Measurements from ENCODE around the gene ARV1.
"Not testable (repeated sequence)": the region's sequence is repeated elsewhere in the genome, so short reads cannot be mapped to it uniquely, and the experiment has no call there.

Gene ARV1

DNA sequence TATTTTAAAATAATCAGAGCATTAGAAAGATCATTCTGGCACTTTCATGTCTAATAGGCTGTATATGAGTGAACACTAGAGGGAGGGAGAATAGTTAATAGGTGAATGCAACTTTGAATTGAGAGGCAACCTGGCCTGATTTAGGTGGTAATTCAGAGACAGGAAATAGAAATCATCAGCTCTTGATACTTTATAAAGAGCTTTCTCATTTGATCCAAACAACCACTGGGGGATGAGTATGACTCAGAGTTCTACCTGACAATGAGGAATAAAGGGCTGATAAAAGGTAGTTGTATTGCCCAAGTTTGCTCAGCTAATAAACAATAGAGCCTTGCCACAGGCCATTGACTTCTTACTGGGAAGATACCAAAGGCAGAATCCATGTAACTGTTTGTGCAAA, 66.4 kb downstream of the ARV1 start:
- DNase-seq, result no peak

DNA sequence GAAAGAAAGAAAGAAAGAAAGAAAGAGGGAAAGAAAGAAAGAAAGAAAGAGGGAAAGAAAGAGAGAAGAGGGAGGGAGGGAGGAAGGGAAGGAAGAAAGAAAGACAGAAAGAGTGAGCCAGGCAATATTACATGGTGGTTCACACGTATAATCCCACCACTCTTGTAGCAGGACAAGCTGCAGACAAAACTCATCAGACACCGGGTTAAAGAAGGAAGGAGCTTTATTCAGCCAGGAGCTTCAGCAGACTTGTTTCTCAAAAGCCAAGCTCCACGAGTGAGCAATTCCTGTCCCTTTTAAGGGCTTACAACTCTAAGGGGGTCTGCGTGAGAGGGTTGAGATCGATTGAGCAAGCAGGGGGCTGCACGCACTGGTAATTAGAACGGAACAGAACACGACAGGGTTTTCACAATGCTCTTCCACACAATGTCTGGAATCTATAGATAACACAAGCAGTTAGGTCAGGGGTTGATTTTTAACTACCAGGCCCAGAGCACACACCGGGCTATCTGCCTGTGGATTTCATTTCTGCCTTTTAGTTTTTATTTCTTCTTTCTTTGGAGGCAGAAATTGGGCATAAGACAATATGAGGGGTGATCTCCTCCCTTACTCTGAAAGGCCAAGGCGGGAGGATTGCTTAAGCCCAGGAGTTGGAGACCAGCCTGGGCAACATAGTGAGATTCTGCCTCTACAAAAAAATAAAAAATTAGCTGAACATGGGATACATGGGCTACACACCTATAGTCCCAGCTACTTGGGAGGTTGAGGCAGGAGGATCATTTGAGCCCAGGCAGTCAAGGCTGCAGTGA, 67.2 kb downstream of the ARV1 start:
- DNase-seq, result not testable (repeated sequence)

DNA sequence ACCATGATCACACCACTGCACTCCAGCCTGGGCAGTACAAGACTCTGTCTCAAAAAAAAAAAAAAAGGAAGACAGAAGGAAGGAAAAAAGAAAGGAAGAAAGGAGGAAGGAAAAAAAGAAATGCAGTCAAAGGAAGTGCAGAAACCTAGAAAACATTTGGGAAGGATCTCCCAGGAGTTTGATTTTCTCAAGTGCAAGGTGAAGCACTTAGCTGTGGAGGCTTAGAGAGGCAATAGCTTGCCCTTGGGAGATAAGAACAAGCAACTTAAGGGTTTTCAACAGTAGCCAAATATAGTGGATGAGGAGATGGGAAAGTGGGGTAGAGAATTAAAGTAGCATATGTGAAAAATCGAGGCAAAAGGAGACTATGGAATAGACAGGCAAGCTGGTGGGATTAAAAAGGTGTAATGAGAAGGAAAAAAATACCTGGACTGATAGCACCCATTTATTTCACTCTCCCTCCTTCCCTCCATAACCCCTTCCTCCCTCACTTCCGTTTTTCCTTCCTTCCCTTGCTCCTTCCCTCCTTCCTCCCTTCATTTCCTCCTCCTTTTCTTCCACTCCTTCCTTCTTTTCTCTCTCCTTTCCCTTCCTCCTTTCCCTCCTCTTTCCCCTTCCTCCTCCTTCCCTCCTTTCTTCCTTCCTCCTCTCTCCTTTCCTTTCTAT, 68.0 kb downstream of the ARV1 start:
- no peak for DNase-seq

DNA sequence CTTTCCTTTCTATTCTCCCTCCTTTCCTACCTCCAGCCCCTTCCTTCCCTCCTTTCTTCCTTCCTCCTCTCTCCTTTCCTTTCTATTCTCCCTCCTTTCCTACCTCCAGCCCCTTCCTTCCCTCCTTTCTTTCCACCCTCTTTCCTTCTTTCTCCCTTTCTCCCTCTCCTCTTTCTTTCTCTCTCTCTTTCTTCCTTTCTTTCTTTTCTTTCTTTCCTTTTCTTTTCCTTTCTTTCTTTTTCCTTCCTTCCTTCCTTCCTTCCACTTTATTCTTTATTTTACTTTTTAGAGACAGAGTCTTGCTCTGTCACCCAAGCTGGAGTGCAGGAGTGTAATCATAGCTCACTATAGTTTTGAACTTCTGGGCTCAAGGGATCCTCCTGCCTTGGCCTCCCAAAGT, 68.6 kb downstream of the ARV1 start:
- not testable (repeated sequence) for DNase-seq

DNA sequence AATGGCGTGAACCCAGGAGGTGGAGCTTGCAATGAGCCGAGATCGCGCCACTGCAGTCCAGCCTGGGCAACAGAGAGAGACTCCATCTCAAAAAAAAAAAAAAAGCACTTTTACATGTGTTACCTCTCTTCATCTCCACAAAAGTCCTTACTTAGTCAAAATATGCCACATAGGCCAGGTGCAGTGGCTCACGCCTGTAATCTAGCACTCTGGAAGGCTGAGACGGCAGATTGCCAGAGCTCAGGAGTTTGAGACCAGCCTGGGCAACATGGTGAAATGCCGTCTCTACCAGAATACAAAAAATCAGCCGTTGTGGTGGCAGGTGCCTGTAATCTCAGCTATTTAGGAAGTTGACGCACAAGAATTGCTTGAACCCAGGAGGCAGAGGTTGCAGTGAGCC, 69.5 kb downstream of the ARV1 start:
- DNase-seq, result not testable (repeated sequence)

DNA sequence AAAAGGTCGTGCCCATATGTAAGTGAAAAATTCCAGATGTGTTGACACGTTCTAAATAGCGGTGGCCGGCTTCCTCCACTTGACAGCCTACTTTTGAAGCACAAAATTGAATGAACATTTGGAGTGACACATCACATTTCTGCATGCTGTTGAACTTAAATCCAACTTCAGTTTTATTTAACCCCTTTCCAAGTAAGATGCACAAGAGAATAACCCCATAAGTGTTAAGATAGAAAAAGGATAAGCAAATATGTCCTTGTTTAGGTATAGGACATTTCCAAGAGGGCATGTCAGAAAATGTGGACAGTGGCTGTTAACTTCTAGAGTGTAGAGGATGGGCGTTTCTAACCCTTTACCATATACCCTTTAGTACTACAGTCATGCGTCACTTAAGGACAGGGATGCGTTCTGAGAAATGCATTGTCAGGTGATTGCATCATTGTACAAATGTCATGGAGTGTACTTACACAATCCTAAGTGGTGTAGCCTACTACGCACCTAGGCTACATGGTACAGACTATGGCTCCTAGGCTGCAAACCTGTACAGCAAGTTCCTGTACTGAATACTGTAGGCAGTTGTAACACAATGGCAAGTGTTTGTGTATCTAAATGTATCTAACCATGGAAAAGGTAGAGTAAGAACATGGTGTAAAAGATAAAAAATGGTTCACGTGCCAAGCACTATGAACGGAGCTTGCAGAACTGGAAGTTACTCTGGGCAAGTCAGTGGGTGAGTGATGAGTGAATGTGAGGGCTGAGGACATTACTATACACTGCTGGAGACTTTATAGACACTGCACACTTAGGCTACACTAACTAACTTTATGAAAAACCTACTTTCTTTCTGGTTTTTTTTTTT, 70.5 kb downstream of the ARV1 start:
- no peak for DNase-seq
